AG09309 (cell line): ENCODE results near the gene RUNX2.

ENCODE experiments used
- DNase-seq: peaks from one replicate; pipeline ENCODE4 v3.0.0-alpha.2; 2010; ENCODE audit warnings: low read depth
- H3K4me3 ChIP-seq: 2 replicates; pipeline ENCODE4 v1.5.1; 2011; ENCODE audit warnings: mild to moderate bottlenecking, low read depth, low read length, moderate library complexity; ENCODE audit not compliant: control insufficient read depth
- CTCF ChIP-seq: IDR thresholded peaks from 2 replicates; pipeline ENCODE4 v1.5.1; 2011; ENCODE audit warnings: mild to moderate bottlenecking, low read depth, low read length, inconsistent platforms; ENCODE audit not compliant: insufficient read depth, control insufficient read depth; ENCODE audit errors: missing control alignments

The RUNX2 gene

DNA sequence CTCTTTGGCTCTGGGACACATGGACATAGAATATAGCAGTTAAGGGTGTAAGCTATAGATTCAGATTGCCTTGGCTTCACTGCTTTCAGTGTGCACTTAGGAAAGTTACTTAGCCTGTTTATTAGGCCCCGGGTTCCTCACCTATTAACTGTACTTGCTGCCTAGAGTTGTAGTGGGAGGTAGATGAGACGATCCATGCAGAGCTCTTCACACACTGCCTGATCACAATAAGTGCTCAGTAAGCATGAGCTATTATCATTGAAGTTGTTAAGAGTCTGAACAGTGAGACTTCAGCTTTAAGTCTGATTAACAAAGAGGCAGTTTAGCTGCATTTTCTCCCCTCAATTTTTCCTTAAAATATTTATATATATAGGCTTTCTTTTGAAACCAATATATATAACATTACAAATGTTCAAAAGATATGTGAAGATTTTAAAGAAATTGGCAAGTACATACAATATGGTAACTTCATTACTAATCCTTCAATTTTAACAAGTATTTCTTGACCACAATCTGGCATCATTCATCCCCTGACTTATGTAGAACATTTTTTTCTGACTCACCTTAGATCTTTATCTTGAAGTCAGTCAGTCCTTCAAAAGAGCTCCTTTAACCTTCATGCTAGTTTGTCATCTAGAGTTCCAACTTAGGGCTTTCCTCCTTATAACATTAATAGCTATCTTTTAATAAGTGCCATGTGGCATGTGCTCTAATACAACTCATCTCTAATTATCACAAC is 70.1 kb downstream of the RUNX2 start:
- no peak for DNase-seq
- no peak for TF ChIP-seq CTCF
- H3K4me3 ChIP-seq, result no peak overlapping the region

GRCh38 chr6:45400021-45400420 is 71.9 kb downstream of the RUNX2 start:
- H3K4me3 ChIP-seq, result no peak overlapping the region
- no peak for DNase-seq
- TF ChIP-seq CTCF, result no peak

DNA sequence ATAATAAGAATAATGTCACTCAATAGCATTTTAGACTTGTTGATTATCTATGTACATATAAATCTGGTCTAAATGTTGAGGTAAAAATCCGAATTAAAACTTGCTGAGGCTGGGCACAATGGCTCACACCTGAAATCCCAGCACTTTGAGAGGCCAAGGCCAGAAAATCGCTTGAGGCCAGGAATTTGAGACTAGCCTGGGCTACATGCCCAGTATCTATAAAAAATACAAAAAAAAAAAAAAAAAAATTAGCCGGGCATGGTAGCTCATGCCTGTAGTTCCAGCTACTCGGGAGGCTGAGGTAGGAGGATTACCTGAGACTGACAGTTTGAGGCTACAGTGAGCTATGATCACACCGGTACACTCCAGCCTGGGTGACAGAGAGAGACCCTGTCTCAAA is 83.8 kb downstream of the RUNX2 start:
- DNase-seq, result no peak
- H3K4me3 ChIP-seq, result no peak overlapping the region
- no peak for TF ChIP-seq CTCF

DNA sequence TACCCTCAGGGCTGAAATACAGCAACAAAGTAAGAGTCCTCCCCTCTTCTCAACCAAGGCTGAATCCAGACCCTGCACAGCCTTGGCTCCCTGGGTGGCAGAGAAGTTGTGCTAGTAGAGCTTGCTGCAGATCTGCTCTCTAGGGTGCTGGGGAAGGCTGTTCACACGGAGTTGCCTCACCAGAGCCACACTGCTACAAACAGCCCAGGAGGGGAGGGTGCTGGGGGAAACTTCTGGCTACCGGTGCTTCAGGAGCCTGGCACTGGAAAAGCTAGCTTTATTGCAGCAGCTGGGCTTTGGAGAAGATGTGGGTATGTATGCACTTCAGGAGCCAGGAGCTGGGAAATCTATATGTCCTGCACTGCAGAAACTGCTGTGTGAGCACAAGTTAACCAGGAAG is 87.2 kb downstream of the RUNX2 start:
- H3K4me3 ChIP-seq, result no peak overlapping the region
- no peak for DNase-seq
- no peak for TF ChIP-seq CTCF

DNA sequence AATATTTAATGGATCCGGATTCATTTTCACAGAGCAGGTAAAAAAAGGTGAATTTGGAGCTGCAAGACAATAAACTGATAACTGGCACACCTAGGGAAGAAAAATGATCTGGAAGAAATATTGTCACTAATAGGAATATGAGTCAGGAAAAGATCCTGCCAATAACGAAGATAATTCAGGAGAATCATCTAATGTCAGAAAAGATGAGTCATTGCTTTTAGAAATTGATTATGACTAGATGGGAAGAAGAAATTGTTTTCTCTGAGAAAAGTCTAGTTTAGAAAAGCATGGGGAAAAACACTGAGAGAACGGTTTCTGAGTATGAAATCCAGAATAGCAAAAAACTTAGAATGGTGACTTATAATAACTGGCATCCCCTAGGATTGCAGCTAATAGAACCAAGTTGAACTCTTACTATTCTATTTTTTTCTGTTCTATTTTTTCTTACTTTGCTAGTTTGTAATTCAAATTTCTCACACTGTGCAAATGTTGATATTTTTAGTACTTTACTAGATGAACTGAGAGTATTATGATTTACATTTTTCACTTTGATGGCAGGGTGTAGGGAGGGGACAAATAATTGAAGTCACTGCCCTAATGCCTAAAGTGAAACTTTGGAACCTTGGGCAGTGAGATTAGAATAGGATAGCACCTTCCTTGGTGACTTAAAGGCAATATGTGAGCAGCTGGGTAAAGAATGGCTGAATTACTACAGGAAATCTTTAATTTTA is 87.8 kb downstream of the RUNX2 start:
- DNase-seq, result no peak
- TF ChIP-seq CTCF, result no peak
- H3K4me3 ChIP-seq, result no peak overlapping the region

- DNase-seq, result no peak
- no peak for TF ChIP-seq CTCF
- H3K4me3 ChIP-seq, result no peak overlapping the region
Observed at GRCh38 chr6:45416700-45417099, 88.6 kb downstream of the RUNX2 start.
